HEK293T (cell line): ENCODE measurements around the gene POU6F2.

Experiments used
- CTCF ChIA-PET: fragments of 350-600 bp; formaldehyde crosslinking; extraction: SDS; loops from one replicate; lab custom pipeline; 2021; ENCODE audit warnings: antibody characterized with exemption, inconsistent platforms; lab: Yijun Ruan, JAX
- POLR2A ChIA-PET: fragments of 350-600 bp; formaldehyde crosslinking; extraction: SDS; loops from one replicate; lab custom pipeline; 2020; ENCODE audit warnings: antibody characterized with exemption, inconsistent platforms; lab: Yijun Ruan, JAX
- DNase-seq: peaks from one replicate; pipeline ENCODE4 v3.0.0; 2012; ENCODE audit warnings: mixed read lengths; ENCODE audit errors: extremely low spot score
- ARNT ChIP-seq: fragments of 450-650 bp; IDR thresholded peaks from 2 replicates; pipeline ENCODE4 v1.6.1; 2017; ENCODE audit warnings: mild to moderate bottlenecking
- BHLHE40 ChIP-seq: fragments of 450-650 bp; IDR thresholded peaks from 2 replicates; pipeline ENCODE4 v1.6.1; 2016; ENCODE audit warnings: mild to moderate bottlenecking, moderate library complexity, borderline replicate concordance
- CTBP1 ChIP-seq: fragments of 450-650 bp; IDR thresholded peaks from 2 replicates; pipeline ENCODE4 v1.6.1; 2016; ENCODE audit warnings: borderline replicate concordance
- ELF4 ChIP-seq: fragments of 450-650 bp; IDR thresholded peaks from 2 replicates; pipeline ENCODE4 v1.6.1; 2017; ENCODE audit warnings: antibody characterized with exemption
- FOXA1 ChIP-seq: fragments of 450-650 bp; IDR thresholded peaks from 2 replicates; pipeline ENCODE4 v1.6.1; 2016; ENCODE audit warnings: mild to moderate bottlenecking
- FOXK2 ChIP-seq: fragments of 450-650 bp; IDR thresholded peaks from 2 replicates; pipeline ENCODE4 v1.6.1; 2016; ENCODE audit warnings: mild to moderate bottlenecking
- FOXM1 ChIP-seq: fragments of 450-650 bp; IDR thresholded peaks from 2 replicates; pipeline ENCODE4 v1.6.1; 2017; ENCODE audit warnings: mild to moderate bottlenecking, borderline replicate concordance
- HDGF ChIP-seq: fragments of 450-650 bp; IDR thresholded peaks from 2 replicates; pipeline ENCODE4 v1.6.1; 2017; ENCODE audit warnings: antibody characterized with exemption, borderline replicate concordance
- L3MBTL2 ChIP-seq: fragments of 450-650 bp; conservative IDR thresholded peaks from 2 replicates; pipeline ENCODE4 v1.6.1; 2016; ENCODE audit warnings: mild to moderate bottlenecking
- LEF1 ChIP-seq: fragments of 450-650 bp; IDR thresholded peaks from 2 replicates; pipeline ENCODE4 v1.6.1; 2017; ENCODE audit warnings: mild to moderate bottlenecking, borderline replicate concordance
- NFRKB ChIP-seq: fragments of 450-650 bp; IDR thresholded peaks from 2 replicates; pipeline ENCODE4 v1.6.1; 2016; ENCODE audit warnings: mild to moderate bottlenecking, moderate library complexity
- PKNOX1 ChIP-seq: fragments of 450-650 bp; IDR thresholded peaks from 2 replicates; pipeline ENCODE4 v1.6.1; 2016
- SP1 ChIP-seq: fragments of 450-650 bp; IDR thresholded peaks from 2 replicates; pipeline ENCODE4 v1.6.1; 2017
- SUZ12 ChIP-seq: fragments of 450-650 bp; IDR thresholded peaks from 2 replicates; pipeline ENCODE4 v1.6.1; 2016; ENCODE audit warnings: mild to moderate bottlenecking
- TARDBP ChIP-seq: fragments of 450-650 bp; IDR thresholded peaks from 2 replicates; pipeline ENCODE4 v1.6.1; 2016
- ZNF384 ChIP-seq: fragments of 450-650 bp; IDR thresholded peaks from 2 replicates; pipeline ENCODE4 v1.6.1; 2016

Gene POU6F2

GRCh38 chr7:39035903-39036302 is 58.2 kb downstream of the POU6F2 start:
- DNase-seq, result no peak
- ChIA-PET POLR2A (no interaction called here), CTCF (no interaction called here)
- no peak for TF ChIP-seq SP1
- TF ChIP-seq ARNT, result no peak
- TF ChIP-seq HDGF, result no peak
- no peak for TF ChIP-seq FOXM1
- no peak for TF ChIP-seq BHLHE40
- TF ChIP-seq FOXK2, result no peak
- no peak for TF ChIP-seq CTBP1
- TF ChIP-seq LEF1, result no peak
- TF ChIP-seq NFRKB, result no peak
- no peak for TF ChIP-seq SUZ12
- TF ChIP-seq FOXA1, result no peak
- no peak for TF ChIP-seq PKNOX1
- TF ChIP-seq ELF4, result no peak
- no peak for TF ChIP-seq TARDBP
- TF ChIP-seq L3MBTL2, result no peak
- no peak for TF ChIP-seq ZNF384

- no peak for DNase-seq
- no peak for TF ChIP-seq CTBP1
- TF ChIP-seq FOXA1, result no peak
- TF ChIP-seq SUZ12, result no peak
- TF ChIP-seq NFRKB, result no peak
- no peak for TF ChIP-seq ARNT
- TF ChIP-seq TARDBP, result no peak
- TF ChIP-seq FOXK2, result no peak
- TF ChIP-seq L3MBTL2, result no peak
- no peak for TF ChIP-seq PKNOX1
- no peak for TF ChIP-seq FOXM1
- no peak for TF ChIP-seq BHLHE40
- ChIA-PET CTCF (no interaction called here), POLR2A (no interaction called here)
Measured at GRCh38 chr7:39042670-39043069, 65.0 kb downstream of the POU6F2 start.

- DNase-seq, result no peak
- ChIA-PET CTCF (no interaction called here), POLR2A (no interaction called here)
- TF ChIP-seq SP1 (no peak), FOXK2 (no peak), LEF1 (no peak), HDGF (no peak)
Measured at GRCh38 chr7:39043531-39043930, 65.8 kb downstream of the POU6F2 start.

GRCh38 chr7:39044489-39044888 is 66.8 kb downstream of the POU6F2 start:
- TF ChIP-seq SUZ12 (no peak), FOXM1 (no peak), ZNF384 (no peak), FOXA1 (no peak), PKNOX1 (no peak), TARDBP (no peak), CTBP1 (no peak), NFRKB (no peak), L3MBTL2 (no peak), SP1 (no peak), BHLHE40 (no peak), LEF1 (no peak), ELF4 (no peak), HDGF (no peak), ARNT (no peak), FOXK2 (no peak)
- ChIA-PET CTCF (no interaction called here), POLR2A (no interaction called here)
- DNase-seq, result no peak

GRCh38 chr7:39045231-39045630 is 67.5 kb downstream of the POU6F2 start:
- ChIA-PET POLR2A (no interaction called here), CTCF (no interaction called here)
- no peak for DNase-seq
- no peak for TF ChIP-seq ELF4
- TF ChIP-seq PKNOX1, result no peak
- TF ChIP-seq BHLHE40, result no peak
- no peak for TF ChIP-seq SUZ12
- no peak for TF ChIP-seq ZNF384
- TF ChIP-seq ARNT, result no peak
- no peak for TF ChIP-seq TARDBP
- TF ChIP-seq CTBP1, result no peak
- TF ChIP-seq NFRKB, result no peak
- TF ChIP-seq FOXK2, result no peak
- TF ChIP-seq L3MBTL2, result no peak
- TF ChIP-seq LEF1, result no peak
- no peak for TF ChIP-seq FOXM1

- CTCF ChIA-PET, result no interaction called here
- DNase-seq, result no peak
- POLR2A ChIA-PET, result no interaction called here
- TF ChIP-seq ELF4 (no peak), LEF1 (no peak)
Measured at GRCh38 chr7:39051279-39051678, 73.6 kb downstream of the POU6F2 start.
